NCI-H1048 (cell line): Measurements from ENCODE around the gene FOXO1.
"Not testable (repeated sequence)": the region's sequence is repeated elsewhere in the genome, so short reads cannot be mapped to it uniquely, and the experiment has no call there.

ENCODE experiments used
- DNase-seq: peaks from one replicate; lab custom pipeline; 2025; lab: John Stamatoyannopoulos, UW

Gene FOXO1

DNA sequence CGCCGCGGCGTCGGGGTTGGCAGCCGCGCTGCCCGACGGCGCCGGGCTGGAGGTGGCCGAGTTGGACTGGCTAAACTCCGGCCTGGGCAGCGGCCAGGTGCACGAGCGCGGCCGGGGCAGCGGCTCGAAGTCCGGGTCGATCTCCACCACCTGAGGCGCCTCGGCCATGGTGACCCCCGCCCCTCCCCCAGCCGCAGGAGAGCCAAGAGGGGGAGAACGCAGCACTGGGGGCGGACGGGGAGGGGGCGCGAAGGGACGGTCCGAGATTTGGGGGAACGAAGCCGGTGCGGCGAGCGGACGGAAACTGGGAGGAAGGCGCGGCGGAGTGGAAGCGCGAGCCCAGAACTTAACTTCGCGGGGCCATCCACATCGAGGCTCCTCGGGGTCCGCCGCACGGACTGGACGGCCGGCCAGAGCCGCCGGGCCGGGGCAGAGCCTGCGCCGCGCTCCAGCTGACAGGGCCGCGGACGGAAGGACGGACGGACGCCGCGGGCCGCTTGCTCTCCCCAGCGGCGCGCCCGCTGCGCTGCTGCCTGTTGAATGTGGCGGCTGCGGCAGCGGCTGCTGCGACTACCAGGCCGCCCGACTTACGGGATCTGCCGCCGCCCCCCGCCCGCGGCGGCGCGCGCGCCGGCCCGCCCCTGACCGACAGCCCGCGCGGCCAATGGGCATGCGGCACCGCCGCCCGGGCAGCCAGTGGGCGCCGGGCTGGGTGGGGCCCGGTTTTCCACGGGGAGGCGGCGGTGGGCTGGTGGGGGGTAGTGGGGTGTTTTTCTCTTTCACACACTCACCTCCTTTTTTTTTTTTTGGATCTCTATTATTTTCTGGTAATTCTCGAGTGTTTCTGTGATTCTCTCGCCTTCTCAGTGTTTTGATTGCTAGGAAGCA lies at the start of gene FOXO1:
Gene FOXO1 (minus strand): TSS at position 597 of the 888 bp plus-strand sequence. CDS start 429 bp downstream, at position 168.
- peak; percentile 37 for DNase-seq

GRCh38 chr13:40714433-40714832 lies 48.0 kb upstream of the FOXO1 start:
- DNase-seq, result not testable (repeated sequence)

- no peak for DNase-seq
Observed at GRCh38 chr13:40706439-40706838, 40.0 kb upstream of the FOXO1 start.

DNA sequence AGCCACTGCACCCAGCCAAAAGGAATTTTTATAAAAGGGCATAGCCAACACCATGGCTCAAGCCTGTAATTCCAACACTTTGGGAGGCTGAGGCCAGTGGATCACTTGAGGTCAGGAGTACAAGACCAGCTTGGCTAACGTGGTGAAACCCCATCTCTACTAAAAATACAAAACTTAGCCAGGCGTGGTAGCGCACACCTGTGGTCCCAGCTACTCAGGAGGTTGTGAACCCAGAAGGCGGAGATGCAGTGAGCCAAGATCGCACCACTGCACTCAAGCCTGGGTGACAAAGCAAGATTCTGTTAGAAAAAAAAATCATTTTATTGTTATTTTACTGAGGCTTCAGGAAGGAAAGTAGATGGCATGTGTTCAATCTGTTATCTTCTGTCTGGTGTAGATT lies 31.3 kb upstream of the FOXO1 start:
- DNase-seq, result no peak

DNA sequence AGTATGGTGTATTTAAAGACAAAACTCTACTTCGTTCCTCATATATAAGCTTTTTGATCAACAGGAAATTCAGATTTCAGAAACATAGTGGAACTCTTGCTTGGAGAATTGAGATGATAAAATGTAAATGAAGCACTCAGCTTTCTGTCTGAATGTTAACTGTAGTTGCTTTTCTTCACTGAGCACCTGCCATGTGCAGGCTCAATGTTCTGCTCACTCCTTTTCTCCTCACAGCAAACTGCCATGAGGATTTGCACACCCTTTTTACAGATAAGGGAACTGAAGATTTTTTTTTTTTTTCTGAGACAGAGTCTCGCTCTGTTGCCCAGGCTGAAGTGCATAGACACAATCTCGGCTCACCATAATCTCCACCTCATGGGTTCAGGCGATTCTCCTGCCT lies 28.0 kb upstream of the FOXO1 start:
- DNase-seq, result no peak

DNA sequence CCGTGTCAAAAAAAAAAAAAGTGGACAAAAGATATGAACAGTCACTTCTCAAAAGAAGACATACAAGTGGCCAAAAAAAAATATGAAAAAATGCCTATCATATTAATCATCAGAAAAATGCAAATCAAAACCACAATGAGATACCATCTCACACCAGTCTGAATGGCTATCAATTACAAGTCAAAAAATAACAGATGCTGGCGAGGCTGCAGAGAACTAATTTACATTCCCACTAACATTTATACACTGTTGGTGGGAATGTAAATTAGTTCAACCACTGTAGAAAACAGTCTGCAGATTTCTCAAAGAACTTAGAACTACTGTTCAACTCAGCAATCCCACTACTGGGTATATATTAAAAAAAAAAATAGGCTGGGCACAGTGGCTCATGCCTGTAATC lies 26.5 kb upstream of the FOXO1 start:
- DNase-seq, result peak; percentile 1

DNA sequence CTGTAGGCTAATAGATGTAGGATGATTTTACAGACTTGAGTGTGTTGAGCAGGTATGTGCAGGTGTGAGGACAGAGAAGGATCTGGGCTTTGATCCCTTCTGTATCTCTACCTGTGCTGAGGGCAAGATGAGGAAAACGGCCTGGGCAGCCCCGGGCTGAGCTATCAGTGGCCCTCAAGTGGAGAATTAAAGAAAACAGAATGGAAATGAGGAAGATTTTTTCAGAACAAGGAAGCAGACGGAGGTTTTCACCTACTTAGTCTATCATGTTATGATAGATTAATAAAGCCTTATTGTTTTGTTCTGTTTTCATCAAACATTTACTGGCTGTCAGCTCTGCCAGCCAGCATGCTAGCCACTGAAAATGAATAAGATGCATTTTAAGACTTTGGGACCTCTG lies 22.3 kb upstream of the FOXO1 start:
- no peak for DNase-seq

DNA sequence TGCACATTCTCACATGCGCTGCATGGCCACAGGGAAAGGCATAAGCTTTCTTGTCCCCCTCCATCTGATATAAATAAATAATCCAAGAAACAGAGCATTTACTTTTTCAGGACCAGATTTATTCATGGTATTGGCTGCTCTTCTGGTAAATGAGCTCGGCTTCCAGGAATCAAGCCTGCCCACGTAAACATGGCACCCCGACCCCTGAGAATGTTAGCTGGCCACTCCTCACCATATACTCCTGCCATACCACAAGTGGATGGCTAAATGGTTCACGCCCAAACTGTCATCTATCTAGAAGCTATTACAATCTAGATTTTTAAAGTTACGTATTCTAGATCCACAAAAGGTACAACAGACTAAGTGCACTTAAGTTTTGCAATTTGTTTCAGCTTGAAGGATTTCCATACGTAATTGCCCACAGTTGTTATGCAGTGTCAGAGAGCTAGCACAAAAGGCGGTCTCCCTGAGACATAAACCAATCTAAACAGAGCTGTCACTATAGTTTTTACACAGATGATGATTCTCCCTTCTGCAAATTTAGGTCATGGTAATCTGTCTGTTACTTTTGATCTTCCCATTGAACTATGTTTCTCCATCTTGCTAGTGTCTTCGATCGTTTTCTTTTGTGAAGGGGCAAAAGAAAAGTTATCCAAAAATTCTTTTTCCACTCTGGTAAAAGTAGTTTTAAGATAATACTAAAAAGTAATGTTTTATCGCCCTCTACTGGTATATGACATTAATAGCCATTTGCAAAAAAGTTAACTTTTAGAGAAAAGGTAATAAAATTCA lies 16.2 kb upstream of the FOXO1 start:
- DNase-seq, result no peak

DNA sequence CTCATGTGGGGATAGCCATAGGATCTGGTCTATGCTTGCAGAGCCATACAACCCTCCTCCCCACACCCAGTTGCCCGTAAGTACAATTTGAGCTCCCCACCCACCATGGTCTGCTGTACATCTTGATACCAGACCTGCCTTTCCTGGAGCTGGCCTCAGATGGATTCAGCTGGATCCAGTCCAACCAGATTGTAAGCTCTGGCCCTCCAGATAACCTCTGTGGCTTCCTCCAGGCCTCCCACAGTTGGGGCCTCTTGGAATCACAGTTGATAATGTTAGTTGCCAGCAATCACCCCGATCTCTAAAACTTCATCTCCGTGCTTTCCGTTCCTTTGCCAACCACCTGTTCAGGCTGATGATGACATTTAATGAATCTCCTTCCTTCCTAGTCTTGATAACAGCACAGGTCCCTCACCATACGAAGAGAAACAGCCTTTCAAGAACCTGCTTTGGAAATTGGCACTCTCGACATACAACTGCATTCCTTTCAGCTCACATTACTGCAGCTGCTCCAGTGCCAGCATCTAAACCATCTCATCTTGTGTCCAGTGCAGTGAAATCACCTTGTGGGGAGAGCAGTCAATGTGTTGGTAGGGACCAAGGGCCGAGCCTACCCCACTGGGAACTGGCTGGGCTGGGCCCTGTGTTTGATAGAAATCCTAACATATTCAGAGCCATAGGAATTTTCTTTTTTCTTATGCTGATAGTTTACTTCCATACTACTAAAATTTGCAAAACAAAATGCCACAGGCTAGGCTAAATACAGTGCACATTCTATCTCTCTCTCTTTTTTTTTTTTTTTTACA lies 15.1 kb upstream of the FOXO1 start:
- no peak for DNase-seq

- DNase-seq, result no peak
Observed at GRCh38 chr13:40680659-40681323, 14.3 kb upstream of the FOXO1 start.

- no peak for DNase-seq
Observed at GRCh38 chr13:40679480-40679985, 13.1 kb upstream of the FOXO1 start.

DNA sequence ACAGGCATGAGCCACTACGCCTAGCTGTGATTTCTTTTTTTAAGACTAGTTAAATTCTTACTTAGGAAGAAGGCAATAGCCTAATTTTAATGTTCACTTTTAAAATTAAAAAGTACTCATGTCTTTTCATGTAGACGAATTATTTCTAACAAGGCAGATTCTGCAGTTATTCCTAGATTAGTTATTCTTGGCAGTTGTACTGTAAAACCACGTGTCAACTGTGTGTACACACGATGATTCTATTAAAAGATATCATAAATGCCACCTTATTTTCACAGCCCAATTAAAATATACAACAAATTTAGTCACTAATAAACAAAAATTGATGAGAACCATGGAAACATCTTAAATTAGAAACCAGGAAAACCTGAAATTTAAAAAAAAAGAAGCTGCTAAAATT lies 10.6 kb upstream of the FOXO1 start:
- no peak for DNase-seq

- no peak for DNase-seq
Observed at GRCh38 chr13:40676007-40676406, 9.6 kb upstream of the FOXO1 start.

DNA sequence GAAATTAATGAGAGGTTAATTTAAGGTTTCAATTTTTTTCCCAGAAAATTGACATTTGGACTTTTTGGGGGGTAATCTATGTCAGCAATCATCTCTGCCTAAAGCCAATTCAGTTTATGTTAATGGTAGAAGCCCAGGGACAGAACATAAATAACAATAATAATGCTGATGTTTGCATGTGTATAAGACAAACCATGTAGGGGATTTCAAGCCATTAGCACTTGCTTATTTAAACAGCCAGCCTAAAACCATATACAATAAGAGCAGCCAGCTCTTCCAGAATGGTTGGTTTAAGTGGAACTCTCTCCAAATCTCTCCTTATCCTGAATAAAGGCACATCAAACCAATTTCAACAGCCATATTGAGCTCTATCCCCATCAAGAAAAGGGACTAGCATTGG lies 7.0 kb upstream of the FOXO1 start:
- no peak for DNase-seq

GRCh38 chr13:40672765-40673397 lies 6.4 kb upstream of the FOXO1 start:
- no peak for DNase-seq

GRCh38 chr13:40671956-40672764 lies 5.7 kb upstream of the FOXO1 start:
- peak; percentile 33 for DNase-seq

DNA sequence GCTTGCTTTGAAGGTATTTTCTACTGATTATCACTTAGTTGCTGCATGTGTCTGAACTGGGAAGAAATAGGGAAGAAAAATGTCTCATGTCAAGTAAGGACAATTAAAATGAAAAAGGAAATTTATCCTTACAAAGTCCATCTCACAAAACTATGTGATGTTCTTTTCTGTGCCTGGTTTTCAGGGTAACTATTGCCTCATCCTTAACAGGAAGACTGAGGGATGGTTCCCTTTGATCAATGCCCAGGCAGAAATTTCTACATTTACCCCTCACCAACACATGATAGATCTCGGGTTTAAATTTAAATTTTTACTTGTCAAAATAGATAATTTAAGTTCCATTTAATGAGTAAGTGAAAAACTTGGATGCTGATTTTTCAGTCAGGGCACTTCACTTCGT lies 3.9 kb upstream of the FOXO1 start:
- DNase-seq, result no peak

DNA sequence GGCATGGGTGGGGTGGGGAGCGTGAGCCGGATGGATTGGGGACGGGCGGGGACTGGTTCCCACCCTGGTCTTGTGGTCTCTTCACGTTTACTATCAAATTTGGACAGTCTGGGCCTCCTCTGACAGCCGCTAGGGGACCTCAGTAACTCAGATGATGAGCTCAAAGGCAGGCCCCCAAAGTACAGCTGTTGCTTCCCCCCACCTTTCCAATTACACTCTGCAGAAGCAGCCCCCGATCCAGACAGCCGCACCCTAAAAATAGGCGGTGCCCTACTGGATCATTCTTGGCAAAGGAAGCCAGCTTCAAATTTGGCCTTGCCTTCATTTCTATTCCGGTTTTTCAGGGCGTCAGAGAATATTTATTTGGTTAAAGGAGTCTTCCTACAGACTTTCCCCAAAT lies 1.9 kb upstream of the FOXO1 start:
- no peak for DNase-seq

GRCh38 chr13:40667622-40667978 lies 1.2 kb upstream of the FOXO1 start:
- no peak for DNase-seq

- DNase-seq, result no peak
Observed at GRCh38 chr13:40666933-40667621, 636 bp upstream of the FOXO1 start.
